ENCODE data around the gene ACTL7B.
"Not testable (repeated sequence)": the region's sequence is repeated elsewhere in the genome, so short reads cannot be mapped to it uniquely, and the experiment has no call there.

Gene ACTL7B

GRCh38 chr9:108842610-108843295 is 13.0 kb downstream of the ACTL7B start:
- TF ChIP-seq ZNF274 (IDR thresholded peaks at IDR 0.05; ENCODE audit: low read depth, low read length) = no peak
- peak overlapping the region; percentile 28; the same call in 1 of the 2 replicates for H3K4me3 ChIP-seq (ENCODE audit: low read length)

- not testable (repeated sequence) for H3K4me3 ChIP-seq (ENCODE audit: low read length)
These were observed 16.2 kb downstream of the ACTL7B start for GRCh38 chr9:108839561-108839960.

- no peak overlapping the region for H3K4me3 ChIP-seq (ENCODE audit: low read length)
These were observed 17.8 kb downstream of the ACTL7B start for GRCh38 chr9:108838017-108838416.

GRCh38 chr9:108837530-108837929 is 18.3 kb downstream of the ACTL7B start:
- TF ChIP-seq ZNF274 (IDR thresholded peaks at IDR 0.05; ENCODE audit: low read depth, low read length) = no peak
- no peak overlapping the region for H3K4me3 ChIP-seq (ENCODE audit: low read length)

More at GRCh38 chr9:108838017-108838416, 17.8 kb downstream of the ACTL7B start:
- TF ChIP-seq ZNF274 (IDR thresholded peaks at IDR 0.05; ENCODE audit: low read depth, low read length) = no peak

GRCh38 chr9:108836781-108837180 is 19.0 kb downstream of the ACTL7B start:
- TF ChIP-seq ZNF274 (IDR thresholded peaks at IDR 0.05; ENCODE audit: low read depth, low read length) = no peak
- H3K4me3 ChIP-seq (ENCODE audit: low read length) = no peak overlapping the region

GRCh38 chr9:108836319-108836718 is 19.5 kb downstream of the ACTL7B start:
- no peak overlapping the region for H3K4me3 ChIP-seq (ENCODE audit: low read length)

GRCh38 chr9:108835831-108836230 is 20.0 kb downstream of the ACTL7B start:
- no peak for TF ChIP-seq ZNF274 (IDR thresholded peaks at IDR 0.05; ENCODE audit: low read depth, low read length)
- H3K4me3 ChIP-seq (ENCODE audit: low read length) = no peak overlapping the region

More at GRCh38 chr9:108836319-108836718, 19.5 kb downstream of the ACTL7B start:
- no peak for TF ChIP-seq ZNF274 (IDR thresholded peaks at IDR 0.05; ENCODE audit: low read depth, low read length)

GRCh38 chr9:108834959-108835665 is 20.7 kb downstream of the ACTL7B start:
- TF ChIP-seq ZNF274 (IDR thresholded peaks at IDR 0.05; ENCODE audit: low read depth, low read length) = no peak
- H3K4me3 ChIP-seq (ENCODE audit: low read length) = no peak overlapping the region

GRCh38 chr9:108832179-108832500 is 23.6 kb downstream of the ACTL7B start:
- TF ChIP-seq ZNF274 (IDR thresholded peaks at IDR 0.05; ENCODE audit: low read depth, low read length) = no peak
- no peak overlapping the region for H3K4me3 ChIP-seq (ENCODE audit: low read length)

GRCh38 chr9:108831496-108832178 is 24.1 kb downstream of the ACTL7B start:
- TF ChIP-seq ZNF274 (IDR thresholded peaks at IDR 0.05; ENCODE audit: low read depth, low read length) = no peak
- no peak overlapping the region for H3K4me3 ChIP-seq (ENCODE audit: low read length)

- TF ChIP-seq ZNF274 (IDR thresholded peaks at IDR 0.05; ENCODE audit: low read depth, low read length) = no peak
- no peak overlapping the region for H3K4me3 ChIP-seq (ENCODE audit: low read length)
These were observed 25.5 kb downstream of the ACTL7B start for GRCh38 chr9:108830272-108830671.

GRCh38 chr9:108823829-108824228 is 32.0 kb downstream of the ACTL7B start:
- no peak overlapping the region for H3K4me3 ChIP-seq (ENCODE audit: low read length)
- TF ChIP-seq ZNF274 (IDR thresholded peaks at IDR 0.05; ENCODE audit: low read depth, low read length) = no peak

GRCh38 chr9:108816037-108816436 is 39.7 kb downstream of the ACTL7B start:
- no peak overlapping the region for H3K4me3 ChIP-seq (ENCODE audit: low read length)
- no peak for TF ChIP-seq ZNF274 (IDR thresholded peaks at IDR 0.05; ENCODE audit: low read depth, low read length)

- no peak overlapping the region for H3K4me3 ChIP-seq (ENCODE audit: low read length)
- no peak for TF ChIP-seq ZNF274 (IDR thresholded peaks at IDR 0.05; ENCODE audit: low read depth, low read length)
These were observed 40.6 kb downstream of the ACTL7B start for GRCh38 chr9:108815156-108815555.

All from GM08714 (cell line).